ENCODE measurements around the gene PCNP. TPM values are rescaled to one million over a fixed set of nuclear protein-coding genes. Genes with fewer than 3 reads are reported as not detected.

The PCNP gene
- total and polyA plus RNA-seq, 9 of the 15 experiments (the other 6 are each of a cell fraction or from before 2014, with no cell fraction given) = 54.3 to 170 (median 150) TPM

- no peak for TF ChIP-seq FUS (optimal IDR thresholded peaks at IDR 0.05; ENCODE audit: low read depth, low read length)
- no peak for TF ChIP-seq MECOM (CRISPR knock-in tag; IDR thresholded peaks at IDR 0.05)
- no peak for TF ChIP-seq SMARCB1 (IDR thresholded peaks at IDR 0.05; ENCODE audit: insufficient read length, low read depth)
- TF ChIP-seq MNT (conservative IDR thresholded peaks at IDR 0.05) = peak; percentile 71 to 88
- TF ChIP-seq SIN3A (IDR thresholded peaks at IDR 0.05; ENCODE audit: borderline replicate concordance in 2 of 2, control insufficient read depth in 1 of 2, low read depth in 2 of 2, low read length in 2 of 2) = peak in 1 of 2 experiments; percentile 81; a peak in 1 of 4 replicates
- no peak for TF ChIP-seq ZNF274 (IDR thresholded peaks at IDR 0.05; ENCODE audit: borderline replicate concordance, low read depth, low read length)
- TF ChIP-seq ZBTB8A (IDR thresholded peaks at IDR 0.05; ENCODE audit: partially characterized antibody) = no peak
- no peak for TF ChIP-seq NCOR1 (IDR thresholded peaks at IDR 0.05)
- no peak for TF ChIP-seq U2AF1 (optimal IDR thresholded peaks at IDR 0.05; ENCODE audit: low read depth, low read length)
- TF ChIP-seq SAP30 (IDR thresholded peaks at IDR 0.05; ENCODE audit: borderline replicate concordance, insufficient read depth, low read depth, low read length, poor library complexity, severe bottlenecking) = peak; percentile 27
- TF ChIP-seq ZNF780A (CRISPR knock-in tag; IDR thresholded peaks at IDR 0.05) = no peak
- no peak for TF ChIP-seq ZC3H4 (CRISPR knock-in tag; IDR thresholded peaks at IDR 0.05; ENCODE audit: borderline replicate concordance)
- no peak for TF ChIP-seq HOXB6 (CRISPR knock-in tag; IDR thresholded peaks at IDR 0.05; ENCODE audit: borderline replicate concordance)
- no peak for TF ChIP-seq CBFB (CRISPR knock-in tag; IDR thresholded peaks at IDR 0.05)
- TF ChIP-seq PCBP2 (IDR thresholded peaks at IDR 0.05; ENCODE audit: low read depth, low read length, poor library complexity, severe bottlenecking) = no peak
- TF ChIP-seq KLF10 (CRISPR knock-in tag; IDR thresholded peaks at IDR 0.05) = no peak
- TF ChIP-seq, protein P1, sequence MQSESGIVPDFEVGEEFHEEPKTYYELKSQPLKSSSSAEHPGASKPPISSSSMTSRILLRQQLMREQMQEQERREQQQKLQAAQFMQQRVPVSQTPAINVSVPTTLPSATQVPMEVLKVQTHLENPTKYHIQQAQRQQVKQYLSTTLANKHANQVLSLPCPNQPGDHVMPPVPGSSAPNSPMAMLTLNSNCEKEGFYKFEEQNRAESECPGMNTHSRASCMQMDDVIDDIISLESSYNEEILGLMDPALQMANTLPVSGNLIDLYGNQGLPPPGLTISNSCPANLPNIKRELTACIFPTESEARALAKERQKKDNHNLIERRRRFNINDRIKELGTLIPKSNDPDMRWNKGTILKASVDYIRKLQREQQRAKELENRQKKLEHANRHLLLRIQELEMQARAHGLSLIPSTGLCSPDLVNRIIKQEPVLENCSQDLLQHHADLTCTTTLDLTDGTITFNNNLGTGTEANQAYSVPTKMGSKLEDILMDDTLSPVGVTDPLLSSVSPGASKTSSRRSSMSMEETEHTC (IDR thresholded peaks at IDR 0.05) = no peak
- no peak for TF ChIP-seq PHF21A (IDR thresholded peaks at IDR 0.05; ENCODE audit: borderline replicate concordance, low read depth)
- TF ChIP-seq ATF7 (IDR thresholded peaks at IDR 0.05) = peak; percentile 61; the same call in 1 of the 2 replicates
- TF ChIP-seq, protein P2, sequence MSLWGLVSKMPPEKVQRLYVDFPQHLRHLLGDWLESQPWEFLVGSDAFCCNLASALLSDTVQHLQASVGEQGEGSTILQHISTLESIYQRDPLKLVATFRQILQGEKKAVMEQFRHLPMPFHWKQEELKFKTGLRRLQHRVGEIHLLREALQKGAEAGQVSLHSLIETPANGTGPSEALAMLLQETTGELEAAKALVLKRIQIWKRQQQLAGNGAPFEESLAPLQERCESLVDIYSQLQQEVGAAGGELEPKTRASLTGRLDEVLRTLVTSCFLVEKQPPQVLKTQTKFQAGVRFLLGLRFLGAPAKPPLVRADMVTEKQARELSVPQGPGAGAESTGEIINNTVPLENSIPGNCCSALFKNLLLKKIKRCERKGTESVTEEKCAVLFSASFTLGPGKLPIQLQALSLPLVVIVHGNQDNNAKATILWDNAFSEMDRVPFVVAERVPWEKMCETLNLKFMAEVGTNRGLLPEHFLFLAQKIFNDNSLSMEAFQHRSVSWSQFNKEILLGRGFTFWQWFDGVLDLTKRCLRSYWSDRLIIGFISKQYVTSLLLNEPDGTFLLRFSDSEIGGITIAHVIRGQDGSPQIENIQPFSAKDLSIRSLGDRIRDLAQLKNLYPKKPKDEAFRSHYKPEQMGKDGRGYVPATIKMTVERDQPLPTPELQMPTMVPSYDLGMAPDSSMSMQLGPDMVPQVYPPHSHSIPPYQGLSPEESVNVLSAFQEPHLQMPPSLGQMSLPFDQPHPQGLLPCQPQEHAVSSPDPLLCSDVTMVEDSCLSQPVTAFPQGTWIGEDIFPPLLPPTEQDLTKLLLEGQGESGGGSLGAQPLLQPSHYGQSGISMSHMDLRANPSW (CRISPR knock-in tag; IDR thresholded peaks at IDR 0.05) = no peak
- TF ChIP-seq POU5F1 (IDR thresholded peaks at IDR 0.05; ENCODE audit: borderline replicate concordance, low read depth, low read length, partially characterized antibody) = no peak
- no peak for TF ChIP-seq BCL6 (CRISPR knock-in tag; IDR thresholded peaks at IDR 0.05)
- TF ChIP-seq POLR3G (IDR thresholded peaks at IDR 0.05; ENCODE audit: extremely low read depth, insufficient read length, insufficient replicate concordance) = no peak
- TF ChIP-seq HLTF (IDR thresholded peaks at IDR 0.05) = no peak
Measured at GRCh38 chr3:101561630-101562328, 12.2 kb upstream of the PCNP start, which contains the start of gene TRMT10C (continued).

All from K562 (cell line).